Esophagus muscularis mucosa (tissue), 3 donors: ENCODE results near the gene GAL3ST3.

ENCODE experiments used
- POLR2A ChIP-seq: fragments of 450-650 bp; IDR thresholded peaks from one replicate; pipeline ENCODE4 v1.6.1; 2017; ENCODE audit warnings: antibody characterized with exemption, moderate library complexity, mild to moderate bottlenecking, low read depth
- POLR2AphosphoS5 ChIP-seq, 2 donors: sonication (generic); formaldehyde crosslinking; IDR thresholded peaks; one replicate each; pipeline ENCODE4 v1.6.1; 2017; ENCODE audit warnings: antibody characterized with exemption in 2 of 2
- TF ChIP-seq, protein P1 (sequence below), 3 experiments: fragments of 200-600 bp in 2 of 3; fragments of 450-650 bp in 1 of 3; sonication (generic) in 2 of 3; IDR thresholded peaks; one replicate each; pipeline ENCODE4 v1.5.1; 2017 to 2019; ENCODE audit warnings: antibody characterized with exemption in 3 of 3, mild to moderate bottlenecking in 2 of 3, moderate library complexity in 1 of 3

DNA sequence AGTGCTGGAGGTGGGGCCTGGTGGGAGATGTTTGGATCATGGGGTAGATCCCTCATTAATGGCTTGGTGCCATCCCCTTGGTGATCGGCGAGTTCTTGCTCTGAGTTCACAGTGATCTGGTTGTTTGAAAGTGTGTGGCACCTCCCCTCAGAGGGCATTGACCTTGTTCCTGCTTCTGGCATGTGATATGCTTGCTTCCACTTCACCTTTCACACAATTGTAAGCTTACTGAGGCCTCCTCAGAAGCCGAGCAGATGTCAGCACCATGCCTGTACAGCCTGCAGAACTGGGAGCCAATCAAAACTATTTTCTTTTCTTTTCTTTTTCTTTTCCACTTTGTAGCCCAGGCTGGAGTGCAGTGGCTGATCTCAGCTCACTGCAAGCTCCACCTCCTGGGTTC, 11.6 kb downstream of the GAL3ST3 start:
- TF ChIP-seq, protein P1, sequence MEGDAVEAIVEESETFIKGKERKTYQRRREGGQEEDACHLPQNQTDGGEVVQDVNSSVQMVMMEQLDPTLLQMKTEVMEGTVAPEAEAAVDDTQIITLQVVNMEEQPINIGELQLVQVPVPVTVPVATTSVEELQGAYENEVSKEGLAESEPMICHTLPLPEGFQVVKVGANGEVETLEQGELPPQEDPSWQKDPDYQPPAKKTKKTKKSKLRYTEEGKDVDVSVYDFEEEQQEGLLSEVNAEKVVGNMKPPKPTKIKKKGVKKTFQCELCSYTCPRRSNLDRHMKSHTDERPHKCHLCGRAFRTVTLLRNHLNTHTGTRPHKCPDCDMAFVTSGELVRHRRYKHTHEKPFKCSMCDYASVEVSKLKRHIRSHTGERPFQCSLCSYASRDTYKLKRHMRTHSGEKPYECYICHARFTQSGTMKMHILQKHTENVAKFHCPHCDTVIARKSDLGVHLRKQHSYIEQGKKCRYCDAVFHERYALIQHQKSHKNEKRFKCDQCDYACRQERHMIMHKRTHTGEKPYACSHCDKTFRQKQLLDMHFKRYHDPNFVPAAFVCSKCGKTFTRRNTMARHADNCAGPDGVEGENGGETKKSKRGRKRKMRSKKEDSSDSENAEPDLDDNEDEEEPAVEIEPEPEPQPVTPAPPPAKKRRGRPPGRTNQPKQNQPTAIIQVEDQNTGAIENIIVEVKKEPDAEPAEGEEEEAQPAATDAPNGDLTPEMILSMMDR (IDR thresholded peaks at IDR 0.05): no peak
- TF ChIP-seq POLR2AphosphoS5 (IDR thresholded peaks at IDR 0.05) (no peak), POLR2A (no peak)
